ENCODE results near the gene CRTC2.

- TF ChIP-seq, protein P1, sequence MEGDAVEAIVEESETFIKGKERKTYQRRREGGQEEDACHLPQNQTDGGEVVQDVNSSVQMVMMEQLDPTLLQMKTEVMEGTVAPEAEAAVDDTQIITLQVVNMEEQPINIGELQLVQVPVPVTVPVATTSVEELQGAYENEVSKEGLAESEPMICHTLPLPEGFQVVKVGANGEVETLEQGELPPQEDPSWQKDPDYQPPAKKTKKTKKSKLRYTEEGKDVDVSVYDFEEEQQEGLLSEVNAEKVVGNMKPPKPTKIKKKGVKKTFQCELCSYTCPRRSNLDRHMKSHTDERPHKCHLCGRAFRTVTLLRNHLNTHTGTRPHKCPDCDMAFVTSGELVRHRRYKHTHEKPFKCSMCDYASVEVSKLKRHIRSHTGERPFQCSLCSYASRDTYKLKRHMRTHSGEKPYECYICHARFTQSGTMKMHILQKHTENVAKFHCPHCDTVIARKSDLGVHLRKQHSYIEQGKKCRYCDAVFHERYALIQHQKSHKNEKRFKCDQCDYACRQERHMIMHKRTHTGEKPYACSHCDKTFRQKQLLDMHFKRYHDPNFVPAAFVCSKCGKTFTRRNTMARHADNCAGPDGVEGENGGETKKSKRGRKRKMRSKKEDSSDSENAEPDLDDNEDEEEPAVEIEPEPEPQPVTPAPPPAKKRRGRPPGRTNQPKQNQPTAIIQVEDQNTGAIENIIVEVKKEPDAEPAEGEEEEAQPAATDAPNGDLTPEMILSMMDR (IDR thresholded peaks at IDR 0.05): no peak; the same call in 1 of the 2 replicates
- TF ChIP-seq POLR2AphosphoS5 (IDR thresholded peaks at IDR 0.05; ENCODE audit: low read depth, low read length): no peak
These were observed 38.2 kb downstream of the CRTC2 start for GRCh38 chr1:153919876-153920852.
